ENCODE measurements around the gene AMT. TPM values are rescaled to one million over a fixed set of nuclear protein-coding genes. Genes with fewer than 3 reads are reported as not detected.

AMT gene
- total RNA-seq, 1 experiment from 2014 or later = 66.6 TPM

DNA sequence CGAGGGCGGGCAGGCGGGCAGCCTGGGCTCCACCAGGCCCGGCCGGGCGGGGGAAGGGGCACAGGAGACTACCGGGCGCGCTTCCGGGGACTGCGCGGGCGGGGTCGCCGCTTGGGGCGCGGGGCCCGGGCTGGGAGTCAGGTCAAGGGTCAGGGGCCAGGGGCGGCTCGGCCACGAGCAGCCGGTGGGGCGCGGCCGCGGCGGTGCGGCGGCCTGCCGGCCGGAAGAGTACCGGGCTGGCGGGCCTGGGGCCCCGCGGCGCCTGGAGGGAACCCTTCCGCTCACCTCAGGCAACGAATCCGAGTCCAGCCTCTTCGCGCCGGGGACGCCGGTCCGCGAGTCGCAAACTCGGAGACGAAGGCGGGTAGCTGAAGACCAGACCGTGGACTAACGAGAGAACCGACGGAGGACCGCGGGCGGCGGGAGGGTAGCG is 10.7 kb downstream of the AMT start (continued):
- TF ChIP-seq TCF7 (CRISPR knock-in tag; IDR thresholded peaks at IDR 0.05; ENCODE audit: low read depth) (no peak), ZNF423 (CRISPR knock-in tag; IDR thresholded peaks at IDR 0.05) (no peak), ZNF263 (CRISPR knock-in tag; IDR thresholded peaks at IDR 0.05; ENCODE audit: low read depth) (no peak), ZNF317 (CRISPR knock-in tag; IDR thresholded peaks at IDR 0.05; ENCODE audit: borderline replicate concordance, low read depth) (no peak), ZNF396 (CRISPR knock-in tag; IDR thresholded peaks at IDR 0.05; ENCODE audit: borderline replicate concordance) (no peak), HMGA2 (CRISPR knock-in tag; IDR thresholded peaks at IDR 0.05) (no peak), TEAD1 (CRISPR knock-in tag; IDR thresholded peaks at IDR 0.05) (no peak; the same call in 1 of the 2 replicates), EMX1 (CRISPR knock-in tag; IDR thresholded peaks at IDR 0.05) (no peak), NR2C2 (CRISPR knock-in tag; IDR thresholded peaks at IDR 0.05) (peak; percentile 56; the same call in 1 of the 2 replicates), NFYB (CRISPR knock-in tag; conservative IDR thresholded peaks at IDR 0.05; ENCODE audit: low read depth) (no peak), GABPB1 (CRISPR knock-in tag; IDR thresholded peaks at IDR 0.05) (0 out of 2 replicates have a peak, but pooled peaks have one; percentile 19), PRRX2 (CRISPR knock-in tag; IDR thresholded peaks at IDR 0.05) (no peak), ZNF232 (CRISPR knock-in tag; IDR thresholded peaks at IDR 0.05) (no peak), SOX15 (CRISPR knock-in tag; IDR thresholded peaks at IDR 0.05) (no peak)
- TF ChIP-seq, protein P1, sequence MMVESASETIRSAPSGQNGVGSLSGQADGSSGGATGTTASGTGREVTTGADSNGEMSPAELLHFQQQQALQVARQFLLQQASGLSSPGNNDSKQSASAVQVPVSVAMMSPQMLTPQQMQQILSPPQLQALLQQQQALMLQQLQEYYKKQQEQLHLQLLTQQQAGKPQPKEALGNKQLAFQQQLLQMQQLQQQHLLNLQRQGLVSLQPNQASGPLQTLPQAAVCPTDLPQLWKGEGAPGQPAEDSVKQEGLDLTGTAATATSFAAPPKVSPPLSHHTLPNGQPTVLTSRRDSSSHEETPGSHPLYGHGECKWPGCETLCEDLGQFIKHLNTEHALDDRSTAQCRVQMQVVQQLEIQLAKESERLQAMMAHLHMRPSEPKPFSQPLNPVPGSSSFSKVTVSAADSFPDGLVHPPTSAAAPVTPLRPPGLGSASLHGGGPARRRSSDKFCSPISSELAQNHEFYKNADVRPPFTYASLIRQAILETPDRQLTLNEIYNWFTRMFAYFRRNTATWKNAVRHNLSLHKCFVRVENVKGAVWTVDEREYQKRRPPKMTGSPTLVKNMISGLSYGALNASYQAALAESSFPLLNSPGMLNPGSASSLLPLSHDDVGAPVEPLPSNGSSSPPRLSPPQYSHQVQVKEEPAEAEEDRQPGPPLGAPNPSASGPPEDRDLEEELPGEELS (CRISPR knock-in tag; IDR thresholded peaks at IDR 0.05) = peak; percentile 28; the same call in 1 of the 2 replicates
- TF ChIP-seq, protein P2, sequence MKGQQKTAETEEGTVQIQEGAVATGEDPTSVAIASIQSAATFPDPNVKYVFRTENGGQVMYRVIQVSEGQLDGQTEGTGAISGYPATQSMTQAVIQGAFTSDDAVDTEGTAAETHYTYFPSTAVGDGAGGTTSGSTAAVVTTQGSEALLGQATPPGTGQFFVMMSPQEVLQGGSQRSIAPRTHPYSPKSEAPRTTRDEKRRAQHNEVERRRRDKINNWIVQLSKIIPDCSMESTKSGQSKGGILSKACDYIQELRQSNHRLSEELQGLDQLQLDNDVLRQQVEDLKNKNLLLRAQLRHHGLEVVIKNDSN (CRISPR knock-in tag; IDR thresholded peaks at IDR 0.05) = no peak
- TF ChIP-seq, protein P3, sequence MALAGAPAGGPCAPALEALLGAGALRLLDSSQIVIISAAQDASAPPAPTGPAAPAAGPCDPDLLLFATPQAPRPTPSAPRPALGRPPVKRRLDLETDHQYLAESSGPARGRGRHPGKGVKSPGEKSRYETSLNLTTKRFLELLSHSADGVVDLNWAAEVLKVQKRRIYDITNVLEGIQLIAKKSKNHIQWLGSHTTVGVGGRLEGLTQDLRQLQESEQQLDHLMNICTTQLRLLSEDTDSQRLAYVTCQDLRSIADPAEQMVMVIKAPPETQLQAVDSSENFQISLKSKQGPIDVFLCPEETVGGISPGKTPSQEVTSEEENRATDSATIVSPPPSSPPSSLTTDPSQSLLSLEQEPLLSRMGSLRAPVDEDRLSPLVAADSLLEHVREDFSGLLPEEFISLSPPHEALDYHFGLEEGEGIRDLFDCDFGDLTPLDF (CRISPR knock-in tag; IDR thresholded peaks at IDR 0.05) = no peak
- TF ChIP-seq, protein P4, sequence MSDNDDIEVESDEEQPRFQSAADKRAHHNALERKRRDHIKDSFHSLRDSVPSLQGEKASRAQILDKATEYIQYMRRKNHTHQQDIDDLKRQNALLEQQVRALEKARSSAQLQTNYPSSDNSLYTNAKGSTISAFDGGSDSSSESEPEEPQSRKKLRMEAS (CRISPR knock-in tag; IDR thresholded peaks at IDR 0.05) = peak; percentile 16; the same call in 1 of the 2 replicates

DNA sequence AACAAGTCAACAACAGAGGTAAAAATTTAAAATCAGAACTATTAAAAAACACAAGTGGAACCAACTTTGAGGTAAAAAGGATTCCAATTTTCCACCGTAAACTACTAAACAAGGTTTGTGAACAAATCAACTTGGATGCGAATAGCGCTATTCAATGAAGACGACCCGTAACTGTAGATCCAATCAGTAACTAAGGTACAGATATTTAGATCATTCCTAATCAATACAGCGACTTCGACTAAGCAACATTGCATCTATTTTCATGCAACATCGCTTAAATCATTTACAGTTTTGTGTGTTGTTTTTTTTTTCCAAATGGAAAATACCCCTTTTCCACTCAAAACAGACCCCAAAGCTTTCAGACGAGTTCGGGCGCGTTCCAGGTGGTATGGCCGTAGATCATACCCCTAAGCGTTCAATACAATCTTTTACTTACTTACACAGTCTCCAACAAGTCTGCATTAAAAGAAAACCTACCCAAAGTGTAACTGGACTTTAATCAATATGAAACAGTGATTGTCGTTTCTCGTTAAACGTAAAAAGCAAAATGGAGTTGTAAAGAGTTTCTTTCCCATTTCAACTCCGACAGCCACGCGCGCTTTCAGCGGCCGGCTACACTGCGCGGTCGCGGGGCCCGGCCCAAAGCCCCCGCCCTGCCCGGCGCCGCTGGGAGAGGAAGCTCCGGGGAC is 11.3 kb downstream of the AMT start:
- ChIA-PET POLR2A (interaction anchor here (0.6 to 2.2 kb wide), 6 partner anchors 12 to 1751 kb away, joined by 3 to 16 read pairs (median 7); partner anchors contain the start of genes NICN1, QRICH1 and USP4), CTCF (interaction anchor here (0.7 to 2.3 kb wide), 5 partner anchors 11 to 240 kb away, joined by 3 to 15 read pairs (median 5); partner anchors contain the start of genes AMT, KLHDC8B and USP4)
- Mint-ChIP-seq H3K27me3 (ENCODE audit: low read depth) (no peaks in the 10 kb centered on the region), H3K36me3 (peaks cover 4% of the 10 kb centered on the region; the same call in 1 of the 2 replicates), H3K4me3 (peak overlapping the region; percentile 97), H3K27ac (peak overlapping the region; percentile 97), H3K9me3 (no peaks in the 10 kb centered on the region), H3K4me1 (peaks cover 40% of the 10 kb centered on the region)
- ATAC-seq = no peak
- 0 out of 2 replicates have a peak, but pooled peaks have one; percentile 13 for TF ChIP-seq EMX1 (CRISPR knock-in tag; IDR thresholded peaks at IDR 0.05)
- TF ChIP-seq, protein P5, sequence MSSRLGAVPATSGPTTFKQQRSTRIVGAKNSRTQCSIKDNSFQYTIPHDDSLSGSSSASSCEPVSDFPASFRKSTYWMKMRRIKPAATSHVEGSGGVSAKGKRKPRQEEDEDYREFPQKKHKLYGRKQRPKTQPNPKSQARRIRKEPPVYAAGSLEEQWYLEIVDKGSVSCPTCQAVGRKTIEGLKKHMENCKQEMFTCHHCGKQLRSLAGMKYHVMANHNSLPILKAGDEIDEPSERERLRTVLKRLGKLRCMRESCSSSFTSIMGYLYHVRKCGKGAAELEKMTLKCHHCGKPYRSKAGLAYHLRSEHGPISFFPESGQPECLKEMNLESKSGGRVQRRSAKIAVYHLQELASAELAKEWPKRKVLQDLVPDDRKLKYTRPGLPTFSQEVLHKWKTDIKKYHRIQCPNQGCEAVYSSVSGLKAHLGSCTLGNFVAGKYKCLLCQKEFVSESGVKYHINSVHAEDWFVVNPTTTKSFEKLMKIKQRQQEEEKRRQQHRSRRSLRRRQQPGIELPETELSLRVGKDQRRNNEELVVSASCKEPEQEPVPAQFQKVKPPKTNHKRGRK (CRISPR knock-in tag; IDR thresholded peaks at IDR 0.05; ENCODE audit: borderline replicate concordance) = no peak
- DNase-seq (ENCODE audit: low spot score) = no peak
